HEK293 (cell line): ENCODE data around the gene SNX20.

Experiments
- CTCF ChIA-PET: fragments of 350-600 bp; formaldehyde crosslinking; extraction: SDS; loops from one replicate; lab custom pipeline; 2021; ENCODE audit warnings: antibody characterized with exemption; lab: Yijun Ruan, JAX
- POLR2A ChIA-PET: fragments of 300-600 bp; formaldehyde crosslinking; extraction: SDS; loops from one replicate; lab custom pipeline; 2020; ENCODE audit warnings: antibody characterized with exemption, inconsistent platforms; lab: Yijun Ruan, JAX
- H3K27ac ChIP-seq: fragments of 200-500 bp; sonication (Bioruptor generic); 2 replicates; pipeline ENCODE4 v1.5.1; 2014; ENCODE audit warnings: low read depth, low read length, control low read depth, inconsistent platforms; ENCODE audit errors: extremely low read depth
- H3K36me3 ChIP-seq, 2 experiments: fragments of 200-500 bp in 1 of 2; sonication (Bioruptor generic) in 1 of 2; 1 replicate in 1 of 2; 2 replicates in 1 of 2; pipeline ENCODE4 v1.5.1; 2014 to 2017; ENCODE audit warnings: inconsistent platforms in 2 of 2, low read length in 2 of 2; ENCODE audit not compliant: control insufficient read depth in 2 of 2, insufficient read depth in 1 of 2
- H3K4me1 ChIP-seq: fragments of 200-500 bp; sonication (Bioruptor generic); 2 replicates; pipeline ENCODE4 v1.5.1; 2014; ENCODE audit warnings: mild to moderate bottlenecking, low read length, inconsistent platforms; ENCODE audit not compliant: control insufficient read depth, insufficient read depth
- H3K4me3 ChIP-seq: 2 replicates; pipeline ENCODE4 v1.5.1; 2011; ENCODE audit warnings: low read depth, mild to moderate bottlenecking, control low read depth, low read length, moderate library complexity
- H3K9me3 ChIP-seq: fragments of 200-500 bp; sonication (Bioruptor generic); 2 replicates; pipeline ENCODE4 v1.5.1; 2014; ENCODE audit warnings: low read depth, low read length, inconsistent platforms; ENCODE audit not compliant: control insufficient read depth, insufficient read depth
- INSM2 ChIP-seq: fragments of 450-650 bp; formaldehyde crosslinking; IDR thresholded peaks from 2 replicates; pipeline ENCODE4 v1.5.1; 2016; ENCODE audit warnings: missing biosample characterization, missing genetic modification characterization
- SP3 ChIP-seq: fragments of 450-650 bp; formaldehyde crosslinking; IDR thresholded peaks from 2 replicates; pipeline ENCODE4 v1.5.1; 2016; ENCODE audit warnings: missing biosample characterization, missing genetic modification characterization
- ZBTB17 ChIP-seq: fragments of 450-650 bp; formaldehyde crosslinking; IDR thresholded peaks from 2 replicates; pipeline ENCODE4 v1.5.1; 2016; ENCODE audit warnings: missing biosample characterization, missing genetic modification characterization
- ZNF148 ChIP-seq: fragments of 450-650 bp; formaldehyde crosslinking; IDR thresholded peaks from 2 replicates; pipeline ENCODE4 v1.5.0; 2017; ENCODE audit warnings: missing biosample characterization, missing genetic modification characterization, borderline replicate concordance
- ZNF155 ChIP-seq: fragments of 450-650 bp; formaldehyde crosslinking; IDR thresholded peaks from 2 replicates; pipeline ENCODE4 v1.5.1; 2016; ENCODE audit warnings: missing biosample characterization, missing genetic modification characterization
- ZNF423 ChIP-seq: fragments of 450-650 bp; formaldehyde crosslinking; IDR thresholded peaks from 2 replicates; pipeline ENCODE4 v1.5.1; 2016; ENCODE audit warnings: missing biosample characterization, missing genetic modification characterization
- ZNF529 ChIP-seq: fragments of 450-650 bp; formaldehyde crosslinking; IDR thresholded peaks from 2 replicates; pipeline ENCODE4 v1.5.1; 2017; ENCODE audit warnings: missing genetic modification characterization, missing biosample characterization; ENCODE audit not compliant: insufficient replicate concordance
- ZNF677 ChIP-seq: fragments of 450-650 bp; IDR thresholded peaks from 2 replicates; pipeline ENCODE4 v1.5.0; 2018; ENCODE audit warnings: missing biosample characterization, mild to moderate bottlenecking, missing genetic modification characterization, moderate library complexity
- ZNF707 ChIP-seq: fragments of 450-650 bp; formaldehyde crosslinking; IDR thresholded peaks from 2 replicates; pipeline ENCODE4 v1.5.1; 2016; ENCODE audit warnings: missing biosample characterization, missing genetic modification characterization
- ZNF777 ChIP-seq: fragments of 450-650 bp; formaldehyde crosslinking; IDR thresholded peaks from 2 replicates; pipeline ENCODE4 v1.5.1; 2017; ENCODE audit warnings: missing biosample characterization, missing genetic modification characterization, borderline replicate concordance
- ZSCAN23 ChIP-seq: fragments of 450-650 bp; formaldehyde crosslinking; IDR thresholded peaks from 2 replicates; pipeline ENCODE4 v1.5.1; 2016; ENCODE audit warnings: missing biosample characterization, missing genetic modification characterization
- TF ChIP-seq, protein P1 (sequence below): fragments of 450-650 bp; formaldehyde crosslinking; IDR thresholded peaks from 2 replicates; pipeline ENCODE4 v1.5.1; 2016; ENCODE audit warnings: missing biosample characterization, missing genetic modification characterization, borderline replicate concordance
- TF ChIP-seq, protein P2 (sequence below): fragments of 450-650 bp; formaldehyde crosslinking; IDR thresholded peaks from 2 replicates; pipeline ENCODE4 v1.5.1; 2016; ENCODE audit warnings: missing biosample characterization, missing genetic modification characterization
- TF ChIP-seq, protein P3 (sequence below): fragments of 450-650 bp; formaldehyde crosslinking; IDR thresholded peaks from 2 replicates; pipeline ENCODE4 v1.5.1; 2016; ENCODE audit warnings: missing biosample characterization, missing genetic modification characterization
- TF ChIP-seq, protein P4 (sequence below): fragments of 450-650 bp; formaldehyde crosslinking; IDR thresholded peaks from 2 replicates; pipeline ENCODE4 v1.5.1; 2016; ENCODE audit warnings: missing biosample characterization, missing genetic modification characterization, borderline replicate concordance
- TF ChIP-seq, protein P5 (sequence below): fragments of 450-650 bp; formaldehyde crosslinking; IDR thresholded peaks from 2 replicates; pipeline ENCODE4 v1.5.1; 2016; ENCODE audit warnings: missing biosample characterization, missing genetic modification characterization

SNX20 gene

GRCh38 chr16:50638816-50639670 is 42.1 kb downstream of the SNX20 start (continued):
- TF ChIP-seq, protein P1, sequence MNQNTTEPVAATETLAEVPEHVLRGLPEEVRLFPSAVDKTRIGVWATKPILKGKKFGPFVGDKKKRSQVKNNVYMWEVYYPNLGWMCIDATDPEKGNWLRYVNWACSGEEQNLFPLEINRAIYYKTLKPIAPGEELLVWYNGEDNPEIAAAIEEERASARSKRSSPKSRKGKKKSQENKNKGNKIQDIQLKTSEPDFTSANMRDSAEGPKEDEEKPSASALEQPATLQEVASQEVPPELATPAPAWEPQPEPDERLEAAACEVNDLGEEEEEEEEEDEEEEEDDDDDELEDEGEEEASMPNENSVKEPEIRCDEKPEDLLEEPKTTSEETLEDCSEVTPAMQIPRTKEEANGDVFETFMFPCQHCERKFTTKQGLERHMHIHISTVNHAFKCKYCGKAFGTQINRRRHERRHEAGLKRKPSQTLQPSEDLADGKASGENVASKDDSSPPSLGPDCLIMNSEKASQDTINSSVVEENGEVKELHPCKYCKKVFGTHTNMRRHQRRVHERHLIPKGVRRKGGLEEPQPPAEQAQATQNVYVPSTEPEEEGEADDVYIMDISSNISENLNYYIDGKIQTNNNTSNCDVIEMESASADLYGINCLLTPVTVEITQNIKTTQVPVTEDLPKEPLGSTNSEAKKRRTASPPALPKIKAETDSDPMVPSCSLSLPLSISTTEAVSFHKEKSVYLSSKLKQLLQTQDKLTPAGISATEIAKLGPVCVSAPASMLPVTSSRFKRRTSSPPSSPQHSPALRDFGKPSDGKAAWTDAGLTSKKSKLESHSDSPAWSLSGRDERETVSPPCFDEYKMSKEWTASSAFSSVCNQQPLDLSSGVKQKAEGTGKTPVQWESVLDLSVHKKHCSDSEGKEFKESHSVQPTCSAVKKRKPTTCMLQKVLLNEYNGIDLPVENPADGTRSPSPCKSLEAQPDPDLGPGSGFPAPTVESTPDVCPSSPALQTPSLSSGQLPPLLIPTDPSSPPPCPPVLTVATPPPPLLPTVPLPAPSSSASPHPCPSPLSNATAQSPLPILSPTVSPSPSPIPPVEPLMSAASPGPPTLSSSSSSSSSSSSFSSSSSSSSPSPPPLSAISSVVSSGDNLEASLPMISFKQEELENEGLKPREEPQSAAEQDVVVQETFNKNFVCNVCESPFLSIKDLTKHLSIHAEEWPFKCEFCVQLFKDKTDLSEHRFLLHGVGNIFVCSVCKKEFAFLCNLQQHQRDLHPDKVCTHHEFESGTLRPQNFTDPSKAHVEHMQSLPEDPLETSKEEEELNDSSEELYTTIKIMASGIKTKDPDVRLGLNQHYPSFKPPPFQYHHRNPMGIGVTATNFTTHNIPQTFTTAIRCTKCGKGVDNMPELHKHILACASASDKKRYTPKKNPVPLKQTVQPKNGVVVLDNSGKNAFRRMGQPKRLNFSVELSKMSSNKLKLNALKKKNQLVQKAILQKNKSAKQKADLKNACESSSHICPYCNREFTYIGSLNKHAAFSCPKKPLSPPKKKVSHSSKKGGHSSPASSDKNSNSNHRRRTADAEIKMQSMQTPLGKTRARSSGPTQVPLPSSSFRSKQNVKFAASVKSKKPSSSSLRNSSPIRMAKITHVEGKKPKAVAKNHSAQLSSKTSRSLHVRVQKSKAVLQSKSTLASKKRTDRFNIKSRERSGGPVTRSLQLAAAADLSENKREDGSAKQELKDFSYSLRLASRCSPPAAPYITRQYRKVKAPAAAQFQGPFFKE, result no peak
- TF ChIP-seq ZBTB17 (tag by site-specific recombination) (no peak), ZNF148 (no peak), SP3 (no peak), ZNF155 (no peak)
- TF ChIP-seq, protein P2, sequence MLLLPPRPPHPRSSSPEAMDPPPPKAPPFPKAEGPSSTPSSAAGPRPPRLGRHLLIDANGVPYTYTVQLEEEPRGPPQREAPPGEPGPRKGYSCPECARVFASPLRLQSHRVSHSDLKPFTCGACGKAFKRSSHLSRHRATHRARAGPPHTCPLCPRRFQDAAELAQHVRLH, result no peak
- TF ChIP-seq, protein P3, sequence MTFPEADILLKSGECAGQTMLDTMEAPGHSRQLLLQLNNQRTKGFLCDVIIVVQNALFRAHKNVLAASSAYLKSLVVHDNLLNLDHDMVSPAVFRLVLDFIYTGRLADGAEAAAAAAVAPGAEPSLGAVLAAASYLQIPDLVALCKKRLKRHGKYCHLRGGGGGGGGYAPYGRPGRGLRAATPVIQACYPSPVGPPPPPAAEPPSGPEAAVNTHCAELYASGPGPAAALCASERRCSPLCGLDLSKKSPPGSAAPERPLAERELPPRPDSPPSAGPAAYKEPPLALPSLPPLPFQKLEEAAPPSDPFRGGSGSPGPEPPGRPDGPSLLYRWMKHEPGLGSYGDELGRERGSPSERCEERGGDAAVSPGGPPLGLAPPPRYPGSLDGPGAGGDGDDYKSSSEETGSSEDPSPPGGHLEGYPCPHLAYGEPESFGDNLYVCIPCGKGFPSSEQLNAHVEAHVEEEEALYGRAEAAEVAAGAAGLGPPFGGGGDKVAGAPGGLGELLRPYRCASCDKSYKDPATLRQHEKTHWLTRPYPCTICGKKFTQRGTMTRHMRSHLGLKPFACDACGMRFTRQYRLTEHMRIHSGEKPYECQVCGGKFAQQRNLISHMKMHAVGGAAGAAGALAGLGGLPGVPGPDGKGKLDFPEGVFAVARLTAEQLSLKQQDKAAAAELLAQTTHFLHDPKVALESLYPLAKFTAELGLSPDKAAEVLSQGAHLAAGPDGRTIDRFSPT (tag by site-specific recombination), result no peak

- no peaks in the 10 kb centered on the region for H3K36me3 ChIP-seq
- no peaks in the 10 kb centered on the region for H3K9me3 ChIP-seq
- no peaks in the 10 kb centered on the region for H3K4me1 ChIP-seq
- H3K4me3 ChIP-seq, result no peak overlapping the region
- CTCF ChIA-PET, result no interaction called here
- POLR2A ChIA-PET, result no interaction called here
- no peak overlapping the region for H3K27ac ChIP-seq
- no peak for TF ChIP-seq ZNF423 (tag by site-specific recombination)
- TF ChIP-seq, protein P4, sequence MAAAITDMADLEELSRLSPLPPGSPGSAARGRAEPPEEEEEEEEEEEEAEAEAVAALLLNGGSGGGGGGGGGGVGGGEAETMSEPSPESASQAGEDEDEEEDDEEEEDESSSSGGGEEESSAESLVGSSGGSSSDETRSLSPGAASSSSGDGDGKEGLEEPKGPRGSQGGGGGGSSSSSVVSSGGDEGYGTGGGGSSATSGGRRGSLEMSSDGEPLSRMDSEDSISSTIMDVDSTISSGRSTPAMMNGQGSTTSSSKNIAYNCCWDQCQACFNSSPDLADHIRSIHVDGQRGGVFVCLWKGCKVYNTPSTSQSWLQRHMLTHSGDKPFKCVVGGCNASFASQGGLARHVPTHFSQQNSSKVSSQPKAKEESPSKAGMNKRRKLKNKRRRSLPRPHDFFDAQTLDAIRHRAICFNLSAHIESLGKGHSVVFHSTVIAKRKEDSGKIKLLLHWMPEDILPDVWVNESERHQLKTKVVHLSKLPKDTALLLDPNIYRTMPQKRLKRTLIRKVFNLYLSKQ, result no peak
- TF ChIP-seq ZNF677, result no peak
- TF ChIP-seq ZNF777 (tag by site-specific recombination), result no peak
- TF ChIP-seq ZNF707 (tag by site-specific recombination), result no peak
- no peak for TF ChIP-seq ZSCAN23
- TF ChIP-seq, protein P5, sequence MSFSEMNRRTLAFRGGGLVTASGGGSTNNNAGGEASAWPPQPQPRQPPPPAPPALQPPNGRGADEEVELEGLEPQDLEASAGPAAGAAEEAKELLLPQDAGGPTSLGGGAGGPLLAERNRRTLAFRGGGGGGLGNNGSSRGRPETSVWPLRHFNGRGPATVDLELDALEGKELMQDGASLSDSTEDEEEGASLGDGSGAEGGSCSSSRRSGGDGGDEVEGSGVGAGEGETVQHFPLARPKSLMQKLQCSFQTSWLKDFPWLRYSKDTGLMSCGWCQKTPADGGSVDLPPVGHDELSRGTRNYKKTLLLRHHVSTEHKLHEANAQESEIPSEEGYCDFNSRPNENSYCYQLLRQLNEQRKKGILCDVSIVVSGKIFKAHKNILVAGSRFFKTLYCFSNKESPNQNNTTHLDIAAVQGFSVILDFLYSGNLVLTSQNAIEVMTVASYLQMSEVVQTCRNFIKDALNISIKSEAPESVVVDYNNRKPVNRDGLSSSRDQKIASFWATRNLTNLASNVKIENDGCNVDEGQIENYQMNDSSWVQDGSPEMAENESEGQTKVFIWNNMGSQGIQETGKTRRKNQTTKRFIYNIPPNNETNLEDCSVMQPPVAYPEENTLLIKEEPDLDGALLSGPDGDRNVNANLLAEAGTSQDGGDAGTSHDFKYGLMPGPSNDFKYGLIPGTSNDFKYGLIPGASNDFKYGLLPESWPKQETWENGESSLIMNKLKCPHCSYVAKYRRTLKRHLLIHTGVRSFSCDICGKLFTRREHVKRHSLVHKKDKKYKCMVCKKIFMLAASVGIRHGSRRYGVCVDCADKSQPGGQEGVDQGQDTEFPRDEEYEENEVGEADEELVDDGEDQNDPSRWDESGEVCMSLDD (tag by site-specific recombination), result no peak
- no peak for TF ChIP-seq INSM2 (tag by site-specific recombination)
- no peak for TF ChIP-seq ZNF529 (tag by site-specific recombination)
These were observed 43.2 kb downstream of the SNX20 start for GRCh38 chr16:50637716-50638602.
